MCF 10A (cell line): Measurements from ENCODE around the gene HMGCS1. TPM values are rescaled to one million over a fixed set of nuclear protein-coding genes. Genes with fewer than 3 reads are reported as not detected.

Experiments used
- BruUV-seq: library from RNA; stranded (reverse); fragments of 400-500 nt; replicated peaks from 2 replicates; lab custom pipeline; 2021; lab: Mats Ljungman, UMichigan
- CTCF ChIA-PET: fragments of 300-600 bp; sonication (Branson Sonifier 250); formaldehyde crosslinking; extraction: SDS; loops from one replicate; lab custom pipeline; 2021; ENCODE audit warnings: antibody characterized with exemption, inconsistent platforms; lab: Yijun Ruan, JAX
- POLR2A ChIA-PET: fragments of 300-600, 350-650 bp; sonication (Branson Sonifier 250); formaldehyde crosslinking; extraction: SDS; loops from one replicate; lab custom pipeline; 2020; ENCODE audit warnings: antibody characterized with exemption, inconsistent platforms; lab: Yijun Ruan, JAX
- DNase-seq: peaks from one replicate; pipeline ENCODE4 v3.0.0-alpha.2; 2018; ENCODE audit not compliant: unreplicated experiment
- H3K27ac Mint-ChIP-seq: one replicate; pipeline ENCODE4 v1.8.0; 2022; ENCODE audit warnings: mild to moderate bottlenecking, low read depth, mixed read lengths; ENCODE audit not compliant: unreplicated experiment
- H3K27me3 Mint-ChIP-seq: one replicate; pipeline ENCODE4 v1.8.0; 2022; ENCODE audit warnings: mixed read lengths; ENCODE audit not compliant: insufficient read depth, unreplicated experiment
- H3K36me3 Mint-ChIP-seq: one replicate; pipeline ENCODE4 v1.8.0; 2022; ENCODE audit warnings: mild to moderate bottlenecking, moderate library complexity, mixed read lengths; ENCODE audit not compliant: insufficient read depth, unreplicated experiment
- H3K4me1 Mint-ChIP-seq: one replicate; pipeline ENCODE4 v1.8.0; 2022; ENCODE audit warnings: mixed read lengths; ENCODE audit not compliant: insufficient read depth, unreplicated experiment
- H3K4me3 Mint-ChIP-seq: one replicate; pipeline ENCODE4 v1.8.0; 2022; ENCODE audit warnings: mild to moderate bottlenecking, moderate library complexity, mixed read lengths; ENCODE audit not compliant: unreplicated experiment
- H3K9me3 Mint-ChIP-seq: one replicate; pipeline ENCODE4 v1.8.0; 2022; ENCODE audit warnings: mixed read lengths; ENCODE audit not compliant: unreplicated experiment
- intact Hi-C: fragments of 100-400 bp; cut with micrococcal nuclease; formaldehyde crosslinking; loops from 2 replicates; pipeline ENCODE4 v1.14.1; 2022
- total RNA-seq: library from RNA; stranded (reverse); gene quantifications from 2 replicates; pipeline ENCODE4 v1.2.3, GENCODE V29; 2022
- TF ChIP-seq, protein P1 (sequence below): fragments of 200-600 bp; IDR thresholded peaks from one replicate; pipeline ENCODE4 v1.8.0; 2022; ENCODE audit warnings: antibody characterized with exemption, mild to moderate bottlenecking; ENCODE audit not compliant: unreplicated experiment

Gene HMGCS1
- total RNA-seq, 1 experiment from 2014 or later, result 36.2 TPM

- H3K27ac Mint-ChIP-seq, result no peak overlapping the region
- H3K27me3 Mint-ChIP-seq, result no peaks in the 10 kb centered on the region
- CTCF ChIA-PET, result no interaction called here
- H3K4me3 Mint-ChIP-seq, result no peak overlapping the region
- no peaks in the 10 kb centered on the region for H3K4me1 Mint-ChIP-seq
- TF ChIP-seq, protein P1, sequence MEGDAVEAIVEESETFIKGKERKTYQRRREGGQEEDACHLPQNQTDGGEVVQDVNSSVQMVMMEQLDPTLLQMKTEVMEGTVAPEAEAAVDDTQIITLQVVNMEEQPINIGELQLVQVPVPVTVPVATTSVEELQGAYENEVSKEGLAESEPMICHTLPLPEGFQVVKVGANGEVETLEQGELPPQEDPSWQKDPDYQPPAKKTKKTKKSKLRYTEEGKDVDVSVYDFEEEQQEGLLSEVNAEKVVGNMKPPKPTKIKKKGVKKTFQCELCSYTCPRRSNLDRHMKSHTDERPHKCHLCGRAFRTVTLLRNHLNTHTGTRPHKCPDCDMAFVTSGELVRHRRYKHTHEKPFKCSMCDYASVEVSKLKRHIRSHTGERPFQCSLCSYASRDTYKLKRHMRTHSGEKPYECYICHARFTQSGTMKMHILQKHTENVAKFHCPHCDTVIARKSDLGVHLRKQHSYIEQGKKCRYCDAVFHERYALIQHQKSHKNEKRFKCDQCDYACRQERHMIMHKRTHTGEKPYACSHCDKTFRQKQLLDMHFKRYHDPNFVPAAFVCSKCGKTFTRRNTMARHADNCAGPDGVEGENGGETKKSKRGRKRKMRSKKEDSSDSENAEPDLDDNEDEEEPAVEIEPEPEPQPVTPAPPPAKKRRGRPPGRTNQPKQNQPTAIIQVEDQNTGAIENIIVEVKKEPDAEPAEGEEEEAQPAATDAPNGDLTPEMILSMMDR, result no peak
- H3K36me3 Mint-ChIP-seq, result no peaks in the 10 kb centered on the region
- H3K9me3 Mint-ChIP-seq, result no peaks in the 10 kb centered on the region
- intact Hi-C loops, result no loop called here
- no peak for DNase-seq
- no TSS peak for BruUV-seq
- POLR2A ChIA-PET, result no interaction called here
Observed at GRCh38 chr5:43320846-43321245, 7.6 kb upstream of the HMGCS1 start.

DNA sequence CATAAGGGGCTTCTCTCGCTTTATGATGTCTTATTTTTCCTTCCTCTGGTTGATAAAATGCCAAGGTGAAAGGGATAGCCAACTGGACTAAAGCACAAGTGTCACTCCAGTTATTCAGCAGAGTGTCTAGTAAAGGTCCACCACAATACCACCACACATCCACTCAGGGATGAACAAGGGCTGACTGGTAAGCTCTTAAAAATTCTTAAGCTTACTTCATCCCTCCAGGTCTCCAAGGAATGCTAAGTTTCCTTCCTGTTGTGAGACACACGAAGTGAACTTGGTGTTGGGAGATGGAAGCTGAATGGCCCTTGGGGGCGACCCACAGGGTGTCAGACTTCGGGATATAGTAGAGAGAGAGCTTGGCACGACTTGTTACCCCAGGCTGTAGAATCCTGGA is 3.2 kb upstream of the HMGCS1 start:
- H3K36me3 Mint-ChIP-seq, result peaks cover 3% of the 10 kb centered on the region
- no peaks in the 10 kb centered on the region for H3K27me3 Mint-ChIP-seq
- peaks cover 26% of the 10 kb centered on the region for H3K4me1 Mint-ChIP-seq
- CTCF ChIA-PET, result interaction anchor here (0.6 to 1.5 kb wide), 7 partner anchors 9 to 233 kb away, joined by 3 to 7 read pairs (median 3); no protein-coding TSS in a partner anchor
- intact Hi-C loops, result no loop called here
- BruUV-seq, result no TSS peak
- H3K4me3 Mint-ChIP-seq, result no peak overlapping the region
- POLR2A ChIA-PET, result interaction anchor here (1.0 kb wide), 1 partner anchor 10 kb away, joined by 3 read pairs; no protein-coding TSS in a partner anchor
- no peaks in the 10 kb centered on the region for H3K9me3 Mint-ChIP-seq
- TF ChIP-seq, protein P1, result no peak
- H3K27ac Mint-ChIP-seq, result no peak overlapping the region
- DNase-seq, result no peak

DNA sequence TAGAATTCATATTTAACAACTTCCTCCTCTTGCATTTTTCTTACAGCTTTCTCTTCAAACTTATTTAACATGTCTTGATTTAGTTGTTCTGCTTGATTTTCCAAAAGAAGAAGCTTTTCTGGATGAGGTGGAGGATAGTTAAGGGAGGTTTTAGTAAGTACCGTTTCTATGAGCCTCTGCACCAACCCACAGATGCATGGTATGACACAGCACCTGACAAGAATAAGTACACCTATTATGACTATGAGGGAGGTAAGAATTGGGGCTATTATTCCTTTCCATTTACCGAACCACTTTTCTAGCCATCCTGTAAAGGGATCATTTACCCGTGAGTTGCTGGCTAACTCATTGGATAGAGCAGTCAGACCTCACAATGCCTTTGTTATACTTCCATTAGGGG is 2.5 kb upstream of the HMGCS1 start:
- H3K4me1 Mint-ChIP-seq, result peaks cover 29% of the 10 kb centered on the region
- H3K4me3 Mint-ChIP-seq, result no peak overlapping the region
- no peak overlapping the region for H3K27ac Mint-ChIP-seq
- ChIA-PET CTCF (interaction anchor here (0.8 to 1.5 kb wide), 5 partner anchors 10 to 74 kb away, joined by 3 to 7 read pairs (median 3); no protein-coding TSS in a partner anchor), POLR2A (interaction anchor here (0.7 to 1.0 kb wide), 10 partner anchors 9 to 505 kb away, joined by 3 to 5 read pairs (median 3); partner anchors contain the start of gene ZNF131)
- BruUV-seq, result no TSS peak
- intact Hi-C loops, result no loop called here
- H3K9me3 Mint-ChIP-seq, result no peaks in the 10 kb centered on the region
- no peaks in the 10 kb centered on the region for H3K27me3 Mint-ChIP-seq
- H3K36me3 Mint-ChIP-seq, result peaks cover 10% of the 10 kb centered on the region
- TF ChIP-seq, protein P1, result no peak
- no peak for DNase-seq

GRCh38 chr5:43315263-43315662 is 2.1 kb upstream of the HMGCS1 start:
- Mint-ChIP-seq H3K27ac (no peak overlapping the region), H3K36me3 (peaks cover 10% of the 10 kb centered on the region), H3K4me3 (no peak overlapping the region), H3K4me1 (peaks cover 33% of the 10 kb centered on the region), H3K27me3 (no peaks in the 10 kb centered on the region), H3K9me3 (no peaks in the 10 kb centered on the region)
- POLR2A ChIA-PET, result interaction anchor here (0.7 to 1.0 kb wide), 10 partner anchors 9 to 505 kb away, joined by 3 to 5 read pairs (median 3); partner anchors contain the start of gene ZNF131
- DNase-seq, result peak; percentile 91
- TF ChIP-seq, protein P1, result no peak
- CTCF ChIA-PET, result interaction anchor here (1.2 to 1.5 kb wide), 3 partner anchors 10 to 68 kb away, joined by 3 to 7 read pairs (median 3); no protein-coding TSS in a partner anchor
- no TSS peak for BruUV-seq
- intact Hi-C loops, result no loop called here
